CD4-positive, alpha-beta T cell treated with Interleukin-6 for 4 hours (primary cell): ENCODE results near the gene KRT4.
"Not testable (repeated sequence)": the region's sequence is repeated elsewhere in the genome, so short reads cannot be mapped to it uniquely, and the experiment has no call there.

Experiments
- DNase-seq: peaks from one replicate; pipeline ENCODE4 v3.0.0-alpha.2; 2020; ENCODE audit warnings: mixed read lengths

The KRT4 gene

GRCh38 chr12:52813885-52814709 lies at the start of gene KRT4:
Gene KRT4 (minus strand): TSS chr12:52814116. CDS start chr12:52814058, 58 bp downstream.
- no peak for DNase-seq

GRCh38 chr12:52862023-52862422 lies 48.1 kb upstream of the KRT4 start:
- no peak for DNase-seq

- DNase-seq = no peak
Measured at GRCh38 chr12:52861511-52861910, 47.6 kb upstream of the KRT4 start.

- DNase-seq = no peak
Measured at GRCh38 chr12:52860102-52860823, 46.3 kb upstream of the KRT4 start.

GRCh38 chr12:52857500-52857899 lies 43.6 kb upstream of the KRT4 start:
- DNase-seq = no peak

GRCh38 chr12:52856787-52857186 lies 42.9 kb upstream of the KRT4 start:
- no peak for DNase-seq

GRCh38 chr12:52856077-52856476 lies 42.2 kb upstream of the KRT4 start:
- DNase-seq = not testable (repeated sequence)

- no peak for DNase-seq
Measured at GRCh38 chr12:52851787-52852186, 37.9 kb upstream of the KRT4 start.

- DNase-seq = no peak
Measured at GRCh38 chr12:52850681-52851080, 36.8 kb upstream of the KRT4 start.

GRCh38 chr12:52849511-52849910 lies 35.6 kb upstream of the KRT4 start:
- DNase-seq = no peak

GRCh38 chr12:52848661-52849255 lies 34.8 kb upstream of the KRT4 start, which contains the start of gene KRT78:
Gene KRT78 (minus strand): TSS chr12:52848994. CDS start chr12:52848930, 64 bp downstream.
- no peak for DNase-seq

- no peak for DNase-seq
Measured at GRCh38 chr12:52847335-52848102, 33.6 kb upstream of the KRT4 start.

GRCh38 chr12:52846356-52846970 lies 32.5 kb upstream of the KRT4 start:
- no peak for DNase-seq

GRCh38 chr12:52845946-52846345 lies 32.0 kb upstream of the KRT4 start:
- no peak for DNase-seq

GRCh38 chr12:52844386-52844785 lies 30.5 kb upstream of the KRT4 start:
- no peak for DNase-seq

GRCh38 chr12:52839436-52840105 lies 25.7 kb upstream of the KRT4 start:
- DNase-seq = no peak

GRCh38 chr12:52838609-52839435 lies 24.9 kb upstream of the KRT4 start:
- no peak for DNase-seq

- no peak for DNase-seq
Measured at GRCh38 chr12:52837781-52838608, 24.1 kb upstream of the KRT4 start.

- no peak for DNase-seq
Measured at GRCh38 chr12:52837413-52837741, 23.5 kb upstream of the KRT4 start.
